ACHN (cell line): ENCODE measurements around the gene FKBP3.
"Not testable (repeated sequence)": the region's sequence is repeated elsewhere in the genome, so short reads cannot be mapped to it uniquely, and the experiment has no call there.

Experiments used
- DNase-seq: peaks from one replicate; pipeline ENCODE4 v3.0.0-alpha.2; 2015
- in situ Hi-C: cut with HindIII; loops from 2 replicates; pipeline ENCODE4 v1.10.0; 2017; ENCODE audit warnings: low sequenced_read_pairs, low pct_ligation_motif_present, low pct_unique_long_range_greater_than_20kb

The FKBP3 gene

DNA sequence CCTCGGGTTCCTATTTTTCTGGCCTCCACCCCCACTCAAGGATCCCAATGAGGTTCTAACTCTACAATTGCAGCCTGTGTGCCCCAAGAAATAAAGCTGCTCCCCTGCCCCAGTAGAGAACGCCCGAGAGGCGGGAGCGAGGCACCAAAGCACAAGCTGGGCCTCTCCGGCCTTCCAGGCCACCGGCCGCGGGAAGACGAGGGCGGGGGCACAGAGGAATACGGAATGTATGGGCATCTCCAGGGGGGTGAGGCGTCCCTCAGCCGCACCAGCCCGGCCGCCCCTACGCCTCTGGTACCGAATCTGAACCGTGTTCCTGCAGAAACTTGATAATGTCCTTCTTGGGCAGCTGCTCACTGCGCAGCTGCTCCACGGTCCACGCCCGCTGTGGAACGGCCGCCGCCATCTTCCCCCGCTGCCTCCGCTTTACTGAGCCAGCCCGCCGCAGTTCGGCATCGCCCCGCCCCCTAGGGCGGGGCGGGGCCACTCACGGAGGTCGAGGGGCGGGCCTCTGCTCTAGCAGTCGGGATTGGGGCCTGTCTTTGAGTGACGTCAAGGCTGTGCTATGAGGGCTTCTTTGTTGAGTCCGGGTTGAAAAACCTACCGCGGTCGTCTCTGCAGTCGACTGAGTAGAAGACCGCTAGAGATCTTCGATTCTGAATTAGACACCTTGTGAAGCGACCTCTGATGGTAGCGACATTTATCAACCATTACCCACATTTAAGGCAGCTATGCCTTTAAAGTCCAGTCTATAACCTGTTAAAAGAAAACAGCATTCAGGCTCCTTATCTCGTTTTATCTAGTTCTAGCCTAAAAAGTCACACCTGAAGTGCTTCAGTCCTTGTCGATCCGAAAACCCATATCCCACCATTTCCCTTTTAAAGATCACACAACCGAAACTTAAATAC lies at the start of gene FKBP3:
Gene FKBP3 (minus strand): TSS at position 431 of the 908 bp plus-strand sequence. CDS start 25 bp downstream, at position 406.
- in situ Hi-C loops: no loop called here
- peak; percentile 99 for DNase-seq

DNA sequence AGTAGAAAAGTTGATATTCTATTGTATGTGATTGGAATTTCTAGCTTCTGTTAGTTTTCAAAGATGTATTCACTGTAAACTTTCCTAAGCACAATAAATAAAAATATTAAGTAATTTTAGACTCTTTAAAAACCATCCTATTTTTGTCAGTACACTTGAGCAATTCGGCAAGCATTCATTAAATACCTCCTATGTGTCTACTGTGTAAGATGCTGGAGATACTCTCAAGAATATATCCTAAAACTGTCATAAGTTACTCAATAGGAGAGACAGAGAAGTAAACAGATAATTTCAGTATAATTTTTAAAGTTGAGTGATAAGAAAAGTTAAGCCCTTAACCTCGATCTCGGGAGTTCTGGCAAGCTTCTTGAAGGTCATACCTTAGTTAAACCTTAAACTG lies 47.5 kb upstream of the FKBP3 start:
- in situ Hi-C loops: no loop called here
- no peak for DNase-seq

DNA sequence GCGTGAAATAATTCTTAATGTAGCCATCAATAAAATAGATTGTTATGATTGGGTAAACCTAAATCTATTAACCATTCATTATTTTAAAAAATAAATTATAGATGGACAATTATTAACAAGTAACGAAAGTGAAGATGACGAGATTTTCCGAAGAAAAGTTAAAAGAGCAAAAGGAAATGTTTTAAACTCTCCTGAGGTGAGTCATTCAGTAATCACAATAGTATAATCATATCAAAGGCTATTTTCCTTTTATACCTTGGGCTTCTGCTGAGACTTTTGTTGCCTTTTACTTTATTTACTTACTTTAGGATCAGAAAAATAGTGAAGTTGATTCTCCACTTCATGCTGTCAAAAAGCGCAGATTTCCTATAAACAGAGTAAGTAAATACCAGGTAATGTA lies 47.0 kb upstream of the FKBP3 start:
- no peak for DNase-seq
- in situ Hi-C loops: no loop called here

DNA sequence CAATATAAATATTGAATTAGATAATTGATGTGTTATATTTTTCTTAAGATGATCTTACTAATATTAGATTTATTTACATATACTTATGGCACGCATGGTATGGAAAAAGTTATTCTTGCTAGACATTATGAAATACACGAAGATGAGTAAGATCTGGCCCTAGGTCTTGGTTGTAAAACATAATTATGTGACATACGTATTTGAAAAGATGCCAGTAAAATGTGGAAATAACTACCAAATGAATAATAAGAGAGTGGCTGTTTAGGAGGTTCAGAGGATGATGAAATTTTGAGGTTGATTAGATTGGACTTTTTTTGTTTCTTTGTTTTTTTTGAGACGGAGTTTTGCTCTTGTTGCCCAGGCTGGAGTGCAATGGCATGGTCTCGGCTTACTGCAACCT lies 42.8 kb upstream of the FKBP3 start:
- no peak for DNase-seq
- in situ Hi-C loops: no loop called here

DNA sequence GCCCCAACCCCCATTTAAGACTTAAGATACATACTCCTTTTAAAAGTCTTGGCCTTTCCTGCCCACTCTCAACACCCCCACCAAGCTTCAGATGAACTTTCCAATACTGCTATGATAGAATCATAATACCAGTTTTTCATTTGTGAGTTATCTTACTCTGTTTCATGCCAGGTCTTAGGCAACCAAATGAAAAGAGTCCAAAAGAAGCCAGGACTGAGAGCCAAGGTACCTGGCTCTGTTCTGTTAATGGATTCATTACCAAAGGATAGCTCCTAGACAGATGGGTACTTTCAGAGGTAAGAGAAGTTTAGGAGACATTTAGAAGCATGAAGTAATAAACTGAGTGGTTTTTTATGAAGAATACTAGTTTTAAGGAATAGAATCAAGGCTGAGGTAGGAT lies 35.6 kb upstream of the FKBP3 start:
- in situ Hi-C loops: no loop called here
- no peak for DNase-seq

DNA sequence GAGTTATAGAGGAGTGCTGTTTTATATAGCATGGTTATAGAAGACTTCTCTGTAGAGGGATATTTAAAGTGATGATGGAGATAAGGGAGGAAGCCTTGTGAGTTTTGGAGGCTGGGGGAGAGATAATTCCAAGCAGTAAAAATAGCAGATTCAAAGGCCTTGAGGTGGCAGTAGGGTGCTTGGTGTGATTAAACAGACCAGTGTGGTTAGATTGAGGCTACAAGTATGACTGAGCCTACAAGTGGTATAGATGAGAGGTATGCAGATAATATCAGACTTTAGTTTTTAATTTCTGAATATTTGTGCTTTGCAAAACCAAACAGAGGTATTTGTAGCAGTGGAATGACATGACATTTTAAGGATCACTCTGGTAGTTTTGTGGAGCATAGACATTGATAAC lies 21.8 kb upstream of the FKBP3 start:
- in situ Hi-C loops: no loop called here
- DNase-seq: no peak

DNA sequence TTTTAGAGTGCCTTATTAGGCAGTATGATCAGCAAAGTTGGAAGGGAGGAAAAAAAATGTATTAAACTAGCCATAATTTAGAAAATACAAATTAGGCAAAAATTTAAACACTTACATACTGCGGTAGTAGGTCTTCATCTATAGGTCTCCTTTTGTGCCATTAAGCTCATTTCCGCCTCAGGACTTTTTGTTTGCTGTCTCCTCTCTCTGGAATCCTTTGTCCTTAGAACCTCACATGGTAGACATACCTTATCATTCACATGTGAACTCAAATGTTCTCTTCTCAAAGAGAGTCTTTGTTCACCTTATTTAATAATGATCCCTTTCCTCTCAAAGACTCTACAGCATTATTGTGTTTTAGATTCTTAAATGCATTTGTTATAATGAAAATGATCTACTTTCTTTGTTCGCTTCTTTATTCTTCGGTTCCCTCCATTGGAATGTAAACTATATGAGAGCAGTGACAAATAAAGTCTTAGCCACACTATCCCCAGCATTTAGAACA lies 16.2 kb upstream of the FKBP3 start:
- no peak for DNase-seq
- in situ Hi-C loops: no loop called here

DNA sequence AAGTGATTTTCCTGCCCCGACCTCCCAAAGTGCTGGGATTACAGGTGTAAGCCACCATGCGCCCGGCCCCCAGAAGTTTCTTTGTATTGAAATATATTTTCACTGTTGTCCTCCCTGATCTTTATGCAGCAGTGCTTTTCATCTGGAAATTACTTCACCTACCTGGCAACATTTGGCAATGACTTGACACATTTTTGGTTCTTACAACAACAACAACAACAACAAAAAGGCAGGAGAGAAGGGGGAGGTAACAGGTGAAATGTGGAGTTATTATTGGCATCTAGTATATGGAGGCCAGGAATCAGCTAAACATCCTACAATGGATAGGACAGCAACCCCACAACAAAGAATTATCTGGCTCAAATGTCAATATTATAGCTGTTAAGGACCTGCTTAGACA lies 15.3 kb upstream of the FKBP3 start:
- no peak for DNase-seq
- in situ Hi-C loops: no loop called here

DNA sequence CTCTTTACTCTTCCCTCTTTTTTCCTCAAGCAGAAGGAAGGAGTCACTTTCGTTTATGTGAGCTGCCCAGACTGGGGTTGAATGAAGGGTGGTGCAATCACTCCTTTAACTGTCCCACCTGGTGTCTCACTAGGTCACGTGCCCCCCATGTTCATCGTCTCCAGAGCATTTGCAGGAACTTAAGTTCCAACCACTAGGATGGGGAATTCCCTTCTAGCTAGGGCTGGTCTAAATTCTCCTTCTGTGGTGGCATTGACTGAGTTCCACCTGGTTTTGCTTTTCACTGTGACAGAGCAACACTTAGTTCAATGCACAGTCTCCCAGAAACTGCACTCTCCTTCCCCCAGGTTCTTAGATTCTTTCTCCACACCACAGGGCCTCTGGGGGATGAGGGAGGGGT lies 10.9 kb upstream of the FKBP3 start:
- DNase-seq: no peak
- in situ Hi-C loops: no loop called here

DNA sequence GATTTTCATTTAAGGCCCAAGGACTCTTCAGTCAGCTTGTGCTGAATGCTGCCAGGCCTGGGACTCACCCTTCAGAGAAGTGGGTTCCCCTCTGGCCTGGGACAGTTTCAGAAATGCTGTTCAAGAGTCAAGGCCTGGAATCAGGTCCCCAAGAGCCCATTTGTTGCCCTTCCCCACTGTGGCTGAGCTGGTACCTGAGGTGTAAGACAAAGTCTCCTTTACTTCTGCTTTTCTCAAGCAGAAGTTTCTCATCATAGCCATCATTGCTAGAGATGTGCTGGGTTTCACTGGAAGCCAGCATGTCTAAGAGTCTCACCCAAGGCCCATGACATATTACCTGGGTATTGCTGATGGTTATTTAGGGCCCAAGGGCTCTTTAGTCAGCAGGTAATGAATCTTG lies 10.4 kb upstream of the FKBP3 start:
- in situ Hi-C loops: no loop called here
- DNase-seq: no peak

DNA sequence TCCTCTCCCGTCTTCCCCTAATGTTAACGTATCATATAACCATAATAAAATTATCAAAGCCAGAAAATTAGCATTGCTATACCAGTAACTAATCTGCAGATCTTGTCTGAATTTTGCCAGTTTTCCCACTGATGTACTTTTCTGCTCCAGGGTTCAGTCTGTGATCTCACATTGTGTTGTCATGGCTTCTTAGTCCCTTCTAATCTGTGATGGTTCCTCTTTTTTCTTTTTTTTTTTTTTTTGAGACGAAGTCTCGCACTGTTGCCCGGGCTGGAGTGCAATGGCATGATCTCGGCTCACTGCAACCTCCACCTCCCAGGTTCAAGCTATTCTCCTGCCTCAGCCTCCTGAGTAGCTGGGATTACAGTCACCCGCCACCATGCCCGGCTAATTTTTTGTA lies 7.8 kb upstream of the FKBP3 start:
- in situ Hi-C loops, DNase-seq: not testable (repeated sequence)

DNA sequence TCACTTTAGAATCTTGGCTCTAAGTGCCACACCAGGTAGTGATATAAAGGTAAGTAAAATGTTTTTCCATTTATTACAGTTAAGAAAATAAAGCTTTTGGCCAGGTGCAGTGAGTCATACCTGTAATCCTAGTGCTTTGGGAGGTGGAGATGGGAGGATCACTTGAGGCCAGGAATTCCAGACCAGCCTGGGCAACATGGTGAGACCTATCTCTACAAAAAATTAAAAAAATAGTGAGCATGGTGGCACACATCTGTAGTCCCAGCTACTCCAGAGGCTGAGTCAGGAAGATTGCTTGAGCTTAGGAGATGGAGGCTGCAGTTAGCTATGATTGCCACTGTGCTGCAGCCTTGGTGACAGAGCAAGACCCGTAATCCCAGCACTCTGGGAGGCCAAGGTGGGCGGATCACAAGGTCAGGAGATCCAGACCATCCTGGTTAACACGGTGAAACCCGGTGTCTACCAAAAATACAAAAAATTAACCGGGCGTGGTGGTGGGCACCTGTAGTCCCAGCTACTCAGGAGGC lies 6.4 kb upstream of the FKBP3 start:
- DNase-seq: no peak

DNA sequence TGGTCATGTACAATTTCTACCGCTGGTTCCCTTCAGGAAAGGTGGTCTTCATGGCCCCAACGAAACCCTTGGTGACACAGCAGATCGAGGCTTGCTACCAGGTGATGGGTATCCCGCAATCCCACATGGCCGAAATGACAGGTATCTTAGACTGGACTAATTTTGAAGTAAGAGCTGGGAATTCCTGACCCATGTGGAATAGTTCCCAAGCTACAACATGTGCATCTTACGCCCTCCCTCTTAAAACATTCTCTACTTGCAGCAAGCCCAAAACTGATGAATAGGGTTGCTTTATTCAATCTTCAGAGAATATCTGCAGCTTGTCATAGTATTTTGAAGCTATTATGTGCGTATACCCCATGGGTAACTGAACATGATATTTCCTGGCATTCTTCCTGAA lies 2.1 kb upstream of the FKBP3 start:
- peak; percentile 9 for DNase-seq
- in situ Hi-C loops: no loop called here

More for the DNA sequence above, 6.4 kb upstream of the FKBP3 start:
- in situ Hi-C loops: no loop called here

DNA sequence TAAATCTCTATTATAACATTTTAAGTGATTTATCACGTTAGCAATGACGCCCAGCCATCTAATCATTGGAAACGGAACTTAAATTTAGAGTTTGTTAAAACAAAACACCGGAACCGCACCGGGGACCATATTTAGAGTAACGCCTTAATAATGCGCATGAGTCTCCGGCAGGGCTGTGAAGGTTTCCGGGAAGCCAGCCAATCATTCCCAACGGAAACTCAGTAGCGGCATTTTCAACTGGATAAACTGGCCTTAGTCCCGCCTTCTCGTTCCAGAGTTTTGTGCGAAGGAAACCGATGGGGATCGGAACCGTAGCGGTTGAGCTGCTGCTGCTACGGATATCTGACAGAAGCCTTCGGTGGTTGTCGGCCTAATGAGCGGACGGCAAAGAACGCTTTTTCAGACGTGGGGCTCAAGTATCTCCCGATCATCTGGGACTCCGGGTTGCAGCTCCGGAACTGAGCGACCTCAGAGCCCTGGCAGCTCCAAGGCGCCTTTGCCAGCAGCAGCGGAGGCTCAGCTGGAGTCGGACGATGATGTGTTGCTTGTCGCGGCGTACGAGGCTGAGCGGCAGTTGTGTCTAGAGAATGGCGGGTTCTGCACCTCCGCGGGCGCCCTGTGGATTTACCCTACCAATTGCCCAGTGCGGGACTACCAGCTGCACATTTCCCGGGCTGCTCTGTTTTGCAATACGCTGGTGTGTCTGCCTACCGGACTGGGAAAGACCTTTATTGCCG lies 1.5 kb upstream of the FKBP3 start, which contains the start of gene FANCM:
Gene FANCM (plus strand): TSS at position 272 of the 737 bp plus-strand sequence. CDS start 102 bp downstream, at position 374.
- DNase-seq: peak; percentile 97
- in situ Hi-C loops: no loop called here

DNA sequence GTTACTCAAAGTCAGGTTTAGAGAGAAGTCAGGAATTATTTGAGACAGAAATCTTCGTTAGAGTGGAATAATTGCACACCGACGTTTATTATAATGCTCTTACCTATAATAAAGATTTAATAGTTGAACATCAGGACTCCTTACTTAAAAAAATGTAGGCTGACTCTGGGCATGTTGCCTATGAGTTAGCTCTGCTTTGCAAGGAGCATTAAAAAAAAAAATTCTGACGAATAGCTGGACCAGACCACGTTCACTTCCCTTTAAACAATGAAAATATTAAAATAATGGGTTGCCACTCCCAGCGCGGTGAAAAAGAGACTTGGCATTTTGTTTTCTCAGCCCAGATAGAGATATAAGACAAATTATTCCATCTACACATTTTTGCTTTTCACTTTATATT lies 875 bp upstream of the FKBP3 start:
- DNase-seq: peak; percentile 22

DNA sequence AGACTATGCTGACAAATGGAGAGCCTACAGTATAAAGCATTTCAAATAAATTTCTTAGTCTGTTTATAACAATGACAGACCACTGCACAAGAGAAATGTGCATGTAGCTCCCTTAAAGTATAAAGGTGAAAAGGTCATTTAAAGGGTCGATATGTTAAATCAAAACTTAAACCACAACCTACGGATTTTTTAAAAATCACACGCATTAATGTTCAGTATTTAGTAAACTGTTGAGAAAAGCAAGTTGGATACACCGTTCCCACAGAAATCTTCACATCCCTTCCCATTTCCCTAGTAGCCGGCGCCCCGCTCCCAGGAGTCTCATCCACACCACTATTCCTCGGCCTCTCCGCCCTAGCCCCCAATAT lies 614 bp downstream of the FKBP3 start:
- in situ Hi-C loops: no loop called here
- no peak for DNase-seq

More for the DNA sequence above, 875 bp upstream of the FKBP3 start:
- in situ Hi-C loops: no loop called here

DNA sequence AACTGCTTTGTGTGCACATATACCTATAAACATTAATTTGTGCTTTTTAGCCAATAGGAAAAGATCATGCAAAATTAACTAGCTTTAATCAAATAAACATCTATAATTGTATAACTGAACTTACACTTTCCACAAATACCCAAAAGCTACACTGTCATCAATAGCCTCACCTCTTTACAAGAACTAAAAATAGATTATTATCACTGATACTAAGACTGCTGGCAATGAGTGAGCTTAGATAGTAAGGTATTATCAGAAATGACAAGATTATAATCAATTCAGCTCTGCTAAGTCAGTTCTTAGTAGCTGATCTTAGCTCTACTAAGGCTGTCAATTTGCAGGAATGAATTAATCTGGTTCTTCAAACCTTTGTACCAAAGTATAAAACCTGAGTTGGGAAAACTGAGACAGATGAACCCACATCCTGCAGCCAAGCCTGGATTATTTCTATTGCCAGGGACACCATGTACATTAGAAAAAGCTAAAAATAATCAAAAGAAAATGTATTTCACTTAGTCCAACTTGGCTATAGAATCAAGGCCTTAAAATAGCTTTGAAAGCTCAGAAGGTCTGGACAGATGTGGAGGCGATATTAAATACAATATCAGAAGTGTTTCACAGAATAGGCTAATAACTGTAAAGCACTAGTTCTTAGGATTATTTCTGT lies 5.2 kb downstream of the FKBP3 start:
- in situ Hi-C loops: no loop called here
- no peak for DNase-seq

DNA sequence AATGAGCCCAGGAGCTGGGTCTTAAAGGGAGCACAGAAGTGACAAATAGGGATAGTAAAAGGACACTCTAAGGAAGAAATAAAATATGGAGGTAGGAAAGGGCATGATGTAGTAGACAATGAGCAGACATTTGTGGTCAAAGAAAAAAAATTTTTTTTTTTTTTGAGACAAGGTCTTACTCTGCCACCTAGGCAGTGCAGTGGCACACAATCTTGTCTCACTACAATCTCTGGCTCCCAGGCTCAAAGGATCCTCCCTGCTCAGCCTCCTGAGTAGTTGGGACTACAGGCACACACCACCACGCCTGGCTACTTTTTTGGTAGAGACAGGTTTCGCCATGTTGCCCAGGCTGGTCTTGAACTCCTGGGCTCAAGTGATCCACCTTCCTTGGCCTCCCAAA lies 8.5 kb downstream of the FKBP3 start:
- in situ Hi-C loops: no loop called here

DNA sequence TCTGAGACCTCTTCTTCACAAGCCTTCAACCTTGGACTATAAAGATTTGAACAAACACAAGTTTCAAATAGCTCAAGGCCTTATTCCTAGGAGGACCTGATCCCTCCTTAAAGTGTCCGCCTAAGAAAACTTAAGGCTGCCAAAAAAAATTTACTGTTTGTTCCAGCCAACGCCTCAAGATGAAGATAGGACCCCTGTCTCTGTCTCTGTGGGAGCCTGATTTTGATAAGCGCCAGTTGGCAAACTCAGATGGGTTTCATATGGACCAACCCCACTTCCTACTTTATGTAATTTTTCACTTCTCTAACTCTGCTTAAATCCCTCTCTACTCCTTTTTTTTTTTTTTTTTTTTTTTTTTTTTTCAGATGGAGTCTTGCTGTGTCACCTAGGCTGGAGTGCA lies 11.0 kb downstream of the FKBP3 start:
- in situ Hi-C loops: no loop called here
- no peak for DNase-seq

More for the DNA sequence above, 8.5 kb downstream of the FKBP3 start:
- DNase-seq: no peak
